GM19238 (cell line): ENCODE measurements around the gene OR2V1.

Experiments
- DNase-seq: peaks from one replicate; pipeline ENCODE4 v3.0.0; 2011; ENCODE audit warnings: low spot score; ENCODE audit not compliant: insufficient read length

Gene OR2V1

DNA sequence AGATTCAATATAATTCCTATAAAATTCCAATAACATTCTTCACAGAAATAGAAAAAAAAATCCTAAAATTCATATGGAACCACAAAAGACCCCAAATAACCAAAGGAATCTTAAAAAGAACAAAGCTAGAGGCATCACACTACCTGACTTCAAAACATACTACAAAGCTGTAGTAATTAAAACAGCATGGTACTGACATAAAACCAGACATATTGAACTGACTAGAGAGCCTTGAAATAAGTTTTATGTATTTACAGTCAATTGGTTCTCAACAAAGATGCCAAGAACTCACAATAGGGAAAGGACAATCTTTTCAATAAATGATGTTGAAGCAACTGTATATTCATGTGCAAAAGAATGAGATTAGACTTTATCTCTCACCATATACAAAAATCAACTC, 54.0 kb downstream of the OR2V1 start:
- DNase-seq = no peak
